Measurements from ENCODE around the gene OLFM1.

OLFM1 gene

GRCh38 chr9:135135929-135136315, 48.5 kb downstream of the OLFM1 start:
- Histone ChIP-seq H3K9me3 (peaks cover 0 to 17% (median 15%) of the 10 kb centered on the region in 3 donors), H3K27me3 (peaks cover 0 to 81% of the 10 kb centered on the region in 2 donors), H3K4me1 (peaks cover 0 to 7% (median 6%) of the 10 kb centered on the region in 4 donors), H3K36me3 (no peaks in the 10 kb centered on the region), H3K4me3 (no peak overlapping the region), H3K27ac (no peak overlapping the region)
- DNase-seq, result no peak
- TF ChIP-seq CTCF (IDR thresholded peaks at IDR 0.05), result no peak
- intact Hi-C loops (cut with DNase I; ENCODE audit: low total_unique reads), result no loop called here

DNA sequence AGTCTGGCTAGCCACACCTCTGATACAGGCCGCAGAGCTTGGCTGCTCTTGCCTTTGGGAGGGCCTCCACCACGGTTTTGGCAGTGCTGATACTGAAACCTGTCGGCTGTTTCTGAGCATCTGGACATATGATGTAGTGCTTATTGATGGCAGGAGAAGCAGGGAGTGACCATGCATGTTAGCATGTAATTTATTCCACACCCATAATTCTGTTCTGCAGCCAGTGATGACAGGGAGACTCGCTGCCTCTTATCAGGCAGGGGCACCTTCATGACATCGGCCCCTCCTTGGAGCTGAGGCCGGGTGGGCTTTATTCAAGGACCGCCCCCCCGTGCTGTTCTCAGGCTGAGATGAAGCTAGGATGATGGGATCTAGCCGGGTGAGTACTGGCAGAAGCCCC, 49.0 kb downstream of the OLFM1 start:
- no peak for TF ChIP-seq CTCF (IDR thresholded peaks at IDR 0.05)
- Histone ChIP-seq H3K4me1 (peaks cover 0 to 7% (median 6%) of the 10 kb centered on the region in 4 donors), H3K4me3 (no peak overlapping the region), H3K27me3 (peaks cover 0 to 75% of the 10 kb centered on the region in 2 donors), H3K9me3 (peaks cover 0 to 17% (median 15%) of the 10 kb centered on the region in 3 donors), H3K27ac (no peak overlapping the region), H3K36me3 (no peaks in the 10 kb centered on the region)
- DNase-seq, result no peak
- intact Hi-C loops (cut with DNase I; ENCODE audit: low total_unique reads), result no loop called here

- no peak overlapping the region for H3K27ac ChIP-seq
- peaks cover 0 to 7% (median 6%) of the 10 kb centered on the region in 4 donors for H3K4me1 ChIP-seq
- no peak for TF ChIP-seq CTCF (IDR thresholded peaks at IDR 0.05)
- H3K9me3 ChIP-seq, result peaks cover 0 to 17% (median 15%) of the 10 kb centered on the region in 3 donors
- no peaks in the 10 kb centered on the region for H3K36me3 ChIP-seq
- intact Hi-C loops (cut with DNase I; ENCODE audit: low total_unique reads), result no loop called here
- no peak for DNase-seq
- no peak overlapping the region for H3K4me3 ChIP-seq
- H3K27me3 ChIP-seq, result peaks cover 0 to 68% of the 10 kb centered on the region in 2 donors
Measured at GRCh38 chr9:135136991-135137832, 49.7 kb downstream of the OLFM1 start.

- Histone ChIP-seq H3K4me1 (peaks cover 0 to 7% (median 6%) of the 10 kb centered on the region in 4 donors), H3K36me3 (no peaks in the 10 kb centered on the region), H3K27ac (no peak overlapping the region), H3K27me3 (peaks cover 0 to 58% of the 10 kb centered on the region in 2 donors), H3K9me3 (peaks cover 0 to 17% (median 15%) of the 10 kb centered on the region in 3 donors), H3K4me3 (no peak overlapping the region)
- no peak for TF ChIP-seq CTCF (IDR thresholded peaks at IDR 0.05)
- no peak for DNase-seq
- intact Hi-C loops (cut with DNase I; ENCODE audit: low total_unique reads), result no loop called here
Measured at GRCh38 chr9:135138078-135138855, 50.8 kb downstream of the OLFM1 start.

DNA sequence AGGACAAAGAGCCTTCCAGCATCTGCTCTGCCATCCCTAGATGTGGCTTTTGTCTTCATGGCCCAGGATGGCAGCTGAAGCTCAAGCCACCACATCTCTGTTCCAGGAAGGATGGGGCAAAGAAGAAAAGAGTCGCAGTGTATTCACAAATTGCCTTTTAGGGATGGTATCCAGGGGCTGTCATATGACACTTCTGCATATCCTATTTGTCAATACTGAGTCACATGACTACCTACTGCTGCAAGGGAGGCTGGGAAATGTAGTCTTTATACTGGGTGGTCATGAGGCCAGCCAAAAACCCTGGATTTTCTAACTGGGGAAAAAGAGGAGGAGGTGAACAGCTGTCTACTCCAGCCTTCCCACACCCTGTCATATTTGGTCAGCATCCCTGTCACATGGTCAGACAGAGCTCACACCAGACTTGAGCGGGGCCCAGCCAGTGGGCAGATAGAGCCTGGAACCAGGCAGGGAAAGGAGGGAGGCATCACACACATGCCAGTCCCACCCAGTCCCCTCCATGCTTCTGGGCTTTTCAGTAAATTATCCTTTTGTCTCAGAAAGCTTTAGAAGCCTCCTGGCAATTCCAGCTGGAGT, 52.0 kb downstream of the OLFM1 start:
- TF ChIP-seq CTCF (IDR thresholded peaks at IDR 0.05), result no peak
- no peak for DNase-seq
- no peaks in the 10 kb centered on the region for H3K36me3 ChIP-seq
- intact Hi-C loops (cut with DNase I; ENCODE audit: low total_unique reads), result no loop called here
- no peak overlapping the region for H3K27ac ChIP-seq
- no peak overlapping the region for H3K4me3 ChIP-seq
- peaks cover 0 to 17% (median 14%) of the 10 kb centered on the region in 3 donors for H3K9me3 ChIP-seq
- H3K4me1 ChIP-seq, result peaks cover 0 to 7% (median 6%) of the 10 kb centered on the region in 4 donors
- H3K27me3 ChIP-seq, result peaks cover 0 to 47% of the 10 kb centered on the region in 2 donors

Measured in tibial artery (tissue), 4 donors.